Measurements from ENCODE around the gene CTSC.
A peak's percentile ranks its signal among the peaks of the same experiment; 100 is the strongest.

The CTSC gene

GRCh38 chr11:88337181-88337986 is at the start of gene CTSC:
Gene CTSC (minus strand): TSS chr11:88337736. CDS start chr11:88337672, 64 bp downstream.
- peak; percentile 94 for DNase-seq (ENCODE audit: low spot score)

GRCh38 chr11:88384669-88385005 is 47.1 kb upstream of the CTSC start:
- peak; percentile 8 for DNase-seq (ENCODE audit: low spot score)

GRCh38 chr11:88384004-88384668 is 46.6 kb upstream of the CTSC start:
- no peak for DNase-seq (ENCODE audit: low spot score)

GRCh38 chr11:88383447-88383846 is 45.9 kb upstream of the CTSC start:
- no peak for DNase-seq (ENCODE audit: low spot score)

GRCh38 chr11:88379130-88379529 is 41.6 kb upstream of the CTSC start:
- no peak for DNase-seq (ENCODE audit: low spot score)

- no peak for DNase-seq (ENCODE audit: low spot score)
Measured at GRCh38 chr11:88378422-88379066, 41.0 kb upstream of the CTSC start.

- no peak for DNase-seq (ENCODE audit: low spot score)
Measured at GRCh38 chr11:88377646-88378045, 40.1 kb upstream of the CTSC start.

- DNase-seq (ENCODE audit: low spot score), result peak; percentile 11
Measured at GRCh38 chr11:88377144-88377543, 39.6 kb upstream of the CTSC start.

DNA sequence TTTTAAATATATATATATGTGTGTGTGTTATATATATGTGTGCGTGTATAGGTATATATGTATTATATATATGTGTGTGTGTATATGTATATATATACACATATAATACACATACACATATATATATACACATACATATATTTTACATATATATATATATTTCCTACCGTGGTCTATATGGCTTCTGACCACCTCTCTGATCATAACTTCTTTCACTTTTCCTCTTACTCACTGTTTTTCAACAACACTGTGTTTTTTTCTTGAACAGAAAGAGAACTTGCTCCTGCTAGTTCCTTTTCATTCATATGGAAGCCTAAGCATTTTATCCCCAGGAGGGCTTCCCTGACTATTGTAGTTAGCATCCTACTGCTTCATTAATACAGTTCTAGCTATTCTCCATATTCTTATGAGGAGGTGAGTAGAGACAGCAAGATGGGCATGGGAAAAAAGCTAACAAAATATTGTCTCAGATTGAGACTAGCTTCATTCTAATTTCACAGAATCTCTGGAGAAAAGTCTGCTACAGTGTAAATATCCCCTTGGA is 38.5 kb upstream of the CTSC start:
- no peak for DNase-seq (ENCODE audit: low spot score)

- DNase-seq (ENCODE audit: low spot score), result no peak
Measured at GRCh38 chr11:88370782-88371181, 33.2 kb upstream of the CTSC start.

DNA sequence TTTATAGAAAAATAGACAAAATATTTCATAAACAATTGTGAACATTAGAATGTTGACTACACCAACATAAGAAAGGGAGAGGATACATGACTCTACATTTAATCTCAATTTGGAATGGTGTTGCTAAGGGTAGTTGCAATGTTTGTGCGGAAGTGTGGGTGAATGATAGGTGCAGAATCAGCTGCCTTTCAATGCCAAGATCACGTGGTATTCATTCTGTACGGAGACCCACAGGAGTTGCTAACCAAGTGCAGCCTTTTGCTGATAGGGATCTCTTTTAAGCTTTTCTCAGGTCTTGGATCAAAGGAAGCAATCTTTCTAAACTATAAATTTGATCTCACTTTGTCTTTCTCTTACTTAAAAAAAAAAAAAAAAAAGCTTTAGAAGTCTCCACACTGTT is 29.8 kb upstream of the CTSC start:
- DNase-seq (ENCODE audit: low spot score), result no peak

GRCh38 chr11:88363648-88364065 is 26.1 kb upstream of the CTSC start:
- peak; percentile 16 for DNase-seq (ENCODE audit: low spot score)

DNA sequence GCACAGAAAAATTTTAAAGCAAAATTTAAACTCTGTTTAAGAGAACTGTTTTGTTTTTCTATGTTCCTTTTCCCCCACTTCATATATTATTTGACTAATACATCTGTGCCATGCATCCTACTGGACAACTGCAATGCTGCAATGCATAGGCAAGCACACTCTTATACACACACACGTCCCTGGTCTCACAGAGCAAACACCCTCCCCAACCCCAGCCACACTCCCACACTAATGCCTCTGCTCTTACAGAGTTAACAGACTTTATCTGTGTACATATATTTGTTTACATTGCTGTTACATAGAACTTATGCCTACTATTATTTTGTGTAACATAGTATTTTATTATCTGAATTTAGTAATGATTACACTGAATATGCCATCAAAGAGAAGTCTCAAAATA is 25.5 kb upstream of the CTSC start:
- no peak for DNase-seq (ENCODE audit: low spot score)

DNA sequence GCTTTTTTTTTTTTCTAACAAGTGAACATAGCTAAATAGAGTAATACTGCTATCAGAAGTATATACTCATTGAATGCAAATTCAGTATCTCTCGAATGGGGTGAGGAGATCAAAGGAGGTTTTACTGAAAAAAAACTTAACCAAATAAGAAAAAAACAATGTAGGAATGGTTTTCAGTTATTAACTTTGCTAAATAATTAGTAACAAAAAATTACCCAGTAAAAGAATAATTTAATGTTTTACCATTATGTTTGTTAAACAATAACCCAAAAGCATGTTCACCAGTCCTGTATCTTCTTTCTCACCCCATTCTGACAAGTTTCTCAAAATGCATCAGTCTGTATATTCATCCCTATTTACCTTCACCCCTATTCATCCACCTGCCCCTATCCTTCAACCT is 22.6 kb upstream of the CTSC start:
- no peak for DNase-seq (ENCODE audit: low spot score)

DNA sequence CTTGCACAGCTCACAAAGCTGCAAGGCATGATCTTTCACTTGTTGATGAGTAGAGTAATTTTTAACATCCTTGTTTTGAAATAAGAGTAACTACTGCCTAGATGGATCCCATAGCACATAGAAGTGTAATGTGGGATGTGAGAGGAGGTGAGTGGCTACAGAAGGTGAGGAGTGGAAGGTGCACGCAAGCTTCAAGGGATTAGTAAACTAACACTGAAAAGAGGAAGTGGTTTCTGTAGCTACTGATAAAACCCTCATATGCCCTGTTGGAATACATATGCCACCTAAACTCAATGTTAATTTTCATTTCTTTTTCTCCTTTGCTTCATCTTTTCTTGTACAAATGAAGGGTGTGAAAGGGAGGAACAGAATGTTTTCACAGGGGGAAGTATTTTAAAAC is 22.0 kb upstream of the CTSC start:
- DNase-seq (ENCODE audit: low spot score), result no peak

DNA sequence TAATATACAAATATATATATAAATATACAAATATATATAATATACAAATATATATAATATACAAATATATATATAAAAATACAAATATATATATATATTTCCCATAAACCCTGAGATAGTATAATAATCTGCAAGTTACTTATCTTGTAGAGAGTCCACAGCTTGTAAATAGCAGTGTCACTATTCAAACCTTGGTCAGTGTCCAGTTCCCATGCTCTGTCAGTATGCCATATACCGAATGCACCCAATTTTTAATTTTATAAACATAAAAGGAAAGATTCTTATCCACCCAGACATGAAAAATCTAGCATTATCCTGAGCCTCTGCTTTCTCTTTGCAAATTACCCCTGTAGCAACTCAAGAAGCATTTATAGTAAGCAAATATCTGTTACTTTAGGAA is 21.6 kb upstream of the CTSC start:
- no peak for DNase-seq (ENCODE audit: low spot score)

- DNase-seq (ENCODE audit: low spot score), result no peak
Measured at GRCh38 chr11:88358040-88358431, 20.5 kb upstream of the CTSC start.

- no peak for DNase-seq (ENCODE audit: low spot score)
Measured at GRCh38 chr11:88357323-88358039, 19.9 kb upstream of the CTSC start.

GRCh38 chr11:88355887-88356286 is 18.4 kb upstream of the CTSC start:
- no peak for DNase-seq (ENCODE audit: low spot score)

GRCh38 chr11:88354912-88355311 is 17.4 kb upstream of the CTSC start:
- no peak for DNase-seq (ENCODE audit: low spot score)

- no peak for DNase-seq (ENCODE audit: low spot score)
Measured at GRCh38 chr11:88353835-88354496, 16.4 kb upstream of the CTSC start.

GRCh38 chr11:88353386-88353785 is 15.8 kb upstream of the CTSC start:
- DNase-seq (ENCODE audit: low spot score), result no peak

All from AG20443 (cell line).